AG10803 (cell line): ENCODE results near the gene COG7.
"Not testable (repeated sequence)": the region's sequence is repeated elsewhere in the genome, so short reads cannot be mapped to it uniquely, and the experiment has no call there.

Source experiments
- DNase-seq: peaks from one replicate; pipeline ENCODE4 v3.0.0; 2010; ENCODE audit warnings: low read depth
- H3K4me3 ChIP-seq: 2 replicates; pipeline ENCODE4 v1.5.1; 2011; ENCODE audit warnings: mild to moderate bottlenecking, low read length, control low read depth
- TF ChIP-seq, protein P1 (sequence below): conservative IDR thresholded peaks from 2 replicates; pipeline ENCODE4 v1.5.1; 2011; ENCODE audit warnings: mild to moderate bottlenecking, low read length, control low read depth, inconsistent platforms

COG7 gene

DNA sequence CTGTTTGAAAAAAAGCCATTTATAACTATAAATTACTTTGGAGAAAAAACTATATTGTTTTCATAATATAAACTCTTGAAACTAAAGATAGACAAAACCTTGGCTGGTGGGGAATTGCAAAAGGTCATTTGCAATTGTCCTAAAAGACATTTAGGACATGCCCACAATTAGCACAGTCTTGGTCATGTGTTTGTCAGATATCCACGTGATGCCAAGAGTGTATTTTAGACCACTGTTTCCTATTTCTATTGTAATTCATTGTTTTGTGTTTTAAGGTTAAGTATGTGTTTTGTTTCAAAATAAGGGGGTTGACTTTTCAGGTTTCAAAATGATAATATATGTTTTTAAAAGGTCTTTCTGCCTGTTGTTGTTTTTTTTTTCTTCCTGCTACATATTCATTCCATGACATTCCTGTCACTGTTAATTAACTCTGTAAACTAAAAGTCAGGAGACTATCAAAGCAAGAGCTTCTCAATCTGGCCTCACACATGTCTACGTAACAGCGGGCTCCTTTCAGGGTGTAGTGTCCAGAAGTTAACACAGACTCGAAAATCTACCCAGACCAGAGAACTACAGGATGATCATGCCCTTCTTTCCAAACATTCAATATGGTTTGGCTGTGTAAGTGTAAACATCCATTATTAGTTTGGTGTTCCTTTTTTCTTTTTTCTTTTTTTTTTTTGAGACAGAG, 58.7 kb downstream of the COG7 start:
- H3K4me3 ChIP-seq: no peak overlapping the region
- no peak for DNase-seq
- TF ChIP-seq, protein P1, sequence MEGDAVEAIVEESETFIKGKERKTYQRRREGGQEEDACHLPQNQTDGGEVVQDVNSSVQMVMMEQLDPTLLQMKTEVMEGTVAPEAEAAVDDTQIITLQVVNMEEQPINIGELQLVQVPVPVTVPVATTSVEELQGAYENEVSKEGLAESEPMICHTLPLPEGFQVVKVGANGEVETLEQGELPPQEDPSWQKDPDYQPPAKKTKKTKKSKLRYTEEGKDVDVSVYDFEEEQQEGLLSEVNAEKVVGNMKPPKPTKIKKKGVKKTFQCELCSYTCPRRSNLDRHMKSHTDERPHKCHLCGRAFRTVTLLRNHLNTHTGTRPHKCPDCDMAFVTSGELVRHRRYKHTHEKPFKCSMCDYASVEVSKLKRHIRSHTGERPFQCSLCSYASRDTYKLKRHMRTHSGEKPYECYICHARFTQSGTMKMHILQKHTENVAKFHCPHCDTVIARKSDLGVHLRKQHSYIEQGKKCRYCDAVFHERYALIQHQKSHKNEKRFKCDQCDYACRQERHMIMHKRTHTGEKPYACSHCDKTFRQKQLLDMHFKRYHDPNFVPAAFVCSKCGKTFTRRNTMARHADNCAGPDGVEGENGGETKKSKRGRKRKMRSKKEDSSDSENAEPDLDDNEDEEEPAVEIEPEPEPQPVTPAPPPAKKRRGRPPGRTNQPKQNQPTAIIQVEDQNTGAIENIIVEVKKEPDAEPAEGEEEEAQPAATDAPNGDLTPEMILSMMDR: no peak

DNA sequence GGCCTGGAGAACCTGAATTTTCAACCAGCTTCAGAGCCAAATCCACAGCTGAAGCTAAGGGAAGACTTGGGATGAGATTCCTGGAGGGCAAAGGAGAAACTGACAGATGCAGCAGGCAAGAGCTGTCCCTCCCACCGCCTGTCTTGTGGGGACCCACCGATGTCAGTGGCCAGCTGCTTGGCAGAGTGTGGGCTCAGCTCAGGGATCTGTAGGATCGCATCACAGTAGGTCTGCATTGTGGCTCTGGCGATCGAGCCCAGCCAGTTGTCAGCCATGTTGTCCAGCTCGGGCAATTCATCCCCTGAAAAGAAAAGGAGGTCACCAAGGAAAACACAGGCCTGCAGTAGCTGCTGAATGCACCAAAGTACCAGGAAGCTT, 60.8 kb downstream of the COG7 start:
- TF ChIP-seq, protein P1: no peak
- H3K4me3 ChIP-seq: no peak overlapping the region
- no peak for DNase-seq

DNA sequence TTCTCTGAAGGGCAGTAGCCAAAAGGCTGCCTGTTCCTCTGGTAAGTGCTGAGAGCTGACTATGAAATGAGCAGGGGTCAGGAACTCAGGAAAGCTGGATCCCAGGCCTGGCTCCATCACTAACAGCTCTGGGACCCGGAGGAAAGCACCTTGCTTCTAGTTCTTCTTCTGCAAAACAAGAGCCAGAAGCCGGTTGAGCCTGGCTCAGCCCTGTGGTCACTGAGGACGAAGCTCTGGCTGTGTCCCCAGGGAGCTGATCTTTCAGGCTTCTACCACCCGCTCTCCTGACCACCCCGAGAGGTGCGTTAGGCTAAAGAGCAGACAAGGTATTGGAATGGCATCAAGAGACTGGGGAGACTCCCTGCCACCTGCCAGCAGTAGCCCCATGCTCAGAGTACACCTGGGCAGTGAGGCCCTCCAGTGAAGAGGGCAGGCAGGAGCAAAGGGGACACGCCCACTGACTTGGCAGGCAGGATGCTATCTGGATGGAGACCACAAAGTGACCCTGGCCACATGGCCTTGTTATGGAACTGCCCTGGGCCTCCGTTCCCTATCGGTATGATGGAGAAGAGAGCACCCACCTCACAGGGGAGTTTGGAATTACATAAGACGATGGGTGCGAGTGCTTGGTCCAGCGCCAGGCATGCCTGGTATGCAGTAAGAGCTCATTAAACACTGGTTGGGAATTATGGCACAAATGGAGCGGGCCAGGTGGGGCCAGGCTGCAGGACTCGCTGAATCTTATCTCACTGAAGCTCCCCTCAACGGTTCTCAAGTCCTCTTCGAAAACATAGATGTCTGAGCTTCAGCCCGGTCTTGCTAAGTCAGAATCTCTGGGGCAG, 61.4 kb downstream of the COG7 start:
- TF ChIP-seq, protein P1: no peak
- no peak overlapping the region for H3K4me3 ChIP-seq
- DNase-seq: no peak

DNA sequence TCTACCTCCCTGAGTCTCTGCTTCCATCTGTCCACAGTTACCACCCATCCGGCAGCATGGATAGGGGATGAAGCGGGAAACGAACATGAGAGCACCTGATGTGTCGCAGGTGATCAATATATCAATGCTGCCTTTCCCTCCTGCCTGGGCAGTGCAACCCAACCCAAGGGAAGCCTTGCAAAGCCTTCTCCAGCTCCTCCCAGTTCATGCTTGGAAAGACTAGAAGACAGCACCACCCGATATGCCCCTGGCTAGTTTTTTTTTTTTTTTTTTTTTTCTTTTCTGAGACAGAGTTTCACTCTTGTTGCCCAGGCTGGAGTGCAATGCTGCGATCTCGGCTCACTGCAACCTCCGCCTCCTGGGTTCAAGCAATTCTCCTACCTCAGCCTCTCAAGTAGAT, 63.1 kb downstream of the COG7 start:
- H3K4me3 ChIP-seq, DNase-seq: not testable (repeated sequence)

DNA sequence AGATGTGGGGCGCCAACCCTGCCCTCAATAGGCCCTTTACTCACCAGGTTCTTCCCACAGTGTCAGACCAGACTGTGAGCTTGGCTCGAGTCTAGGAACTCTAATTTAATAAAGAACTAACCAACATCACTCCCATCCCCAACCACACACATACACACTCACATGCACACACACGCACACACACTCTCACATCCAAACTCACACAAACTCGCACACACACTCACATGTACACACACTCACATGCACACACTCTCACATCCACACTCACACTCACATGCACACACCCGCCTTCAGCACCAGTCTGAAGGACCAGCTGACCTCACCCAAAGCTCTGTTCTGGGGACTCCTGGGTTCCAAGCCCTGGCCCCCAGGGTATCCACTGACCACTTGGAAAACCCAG, 63.8 kb downstream of the COG7 start:
- H3K4me3 ChIP-seq: no peak overlapping the region
- no peak for DNase-seq
- TF ChIP-seq, protein P1: no peak

DNA sequence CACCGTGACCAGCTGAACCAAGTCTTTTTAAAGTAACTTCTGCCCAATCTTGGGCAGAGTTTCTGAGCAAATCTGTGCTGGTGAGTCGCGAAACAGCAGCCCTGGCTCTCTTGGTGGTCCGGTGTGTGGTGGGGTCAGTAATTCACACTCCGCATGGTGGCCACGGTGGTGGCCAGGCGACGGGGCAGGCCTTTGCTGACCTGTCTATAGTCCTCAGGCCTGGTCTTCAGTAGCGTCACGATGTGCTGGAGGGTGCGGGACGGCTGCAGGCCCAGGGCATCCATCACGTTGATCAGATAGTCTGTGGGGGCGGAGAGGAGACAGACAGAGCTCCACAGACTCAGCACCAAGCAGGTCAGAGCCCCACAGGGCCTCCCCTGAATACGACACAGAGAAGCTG, 64.2 kb downstream of the COG7 start:
- no peak overlapping the region for H3K4me3 ChIP-seq

DNA sequence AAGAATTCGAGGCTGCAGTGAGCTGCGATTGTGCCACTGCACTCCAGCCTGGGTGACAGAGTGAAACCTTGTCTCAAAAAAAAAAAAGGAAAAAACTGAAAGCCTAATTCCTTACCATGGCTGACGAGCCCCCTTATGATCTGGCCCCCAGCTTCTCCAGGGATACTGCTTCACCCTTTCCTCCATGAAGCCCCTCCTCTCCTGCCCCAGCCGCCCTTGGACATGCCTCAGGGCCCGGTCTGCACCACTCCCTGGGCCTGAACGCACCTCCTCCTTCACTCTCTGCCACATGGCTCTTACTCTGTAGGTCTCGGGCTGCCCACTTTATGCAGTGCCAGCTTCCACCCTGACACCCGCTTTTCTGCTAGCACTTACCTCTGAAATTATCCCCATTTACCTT, 65.3 kb downstream of the COG7 start:
- TF ChIP-seq, protein P1: no peak
- H3K4me3 ChIP-seq: no peak overlapping the region
- no peak for DNase-seq

More for the DNA sequence above, 64.2 kb downstream of the COG7 start:
- TF ChIP-seq, protein P1: no peak
- DNase-seq: no peak
